HG03575 (cell line): ENCODE results near the gene ERICH2.

Experiments
- ATAC-seq: cut with Tn5 transposase; IDR thresholded peaks from one replicate; pipeline ENCODE4 v1.9.1; 2021; ENCODE audit not compliant: unreplicated experiment, insufficient number of reproducible peaks, low FRiP score; ENCODE audit errors: extremely low read depth

The ERICH2 gene

GRCh38 chr2:170814533-170815230 lies 44.5 kb downstream of the ERICH2 start:
- ATAC-seq: no peak

GRCh38 chr2:170815311-170815710 lies 45.1 kb downstream of the ERICH2 start:
- no peak for ATAC-seq

GRCh38 chr2:170815746-170816503 lies 45.7 kb downstream of the ERICH2 start:
- no peak for ATAC-seq

GRCh38 chr2:170816504-170817092 lies 46.4 kb downstream of the ERICH2 start, which contains the start of gene GAD1:
Gene GAD1 (plus strand): TSS chr2:170816887. CDS start chr2:170818592, 1,705 bp downstream.
- no peak for ATAC-seq

GRCh38 chr2:170817093-170818035 lies 47.2 kb downstream of the ERICH2 start:
- ATAC-seq: no peak

GRCh38 chr2:170818036-170818751 lies 48.0 kb downstream of the ERICH2 start:
- ATAC-seq: no peak

GRCh38 chr2:170818752-170819470 lies 48.7 kb downstream of the ERICH2 start:
- no peak for ATAC-seq

- no peak for ATAC-seq
These were observed 49.8 kb downstream of the ERICH2 start for GRCh38 chr2:170819680-170820664.

GRCh38 chr2:170820757-170821530 lies 50.8 kb downstream of the ERICH2 start:
- ATAC-seq: no peak

GRCh38 chr2:170821531-170822289 lies 51.5 kb downstream of the ERICH2 start:
- ATAC-seq: no peak

GRCh38 chr2:170822290-170823087 lies 52.3 kb downstream of the ERICH2 start:
- no peak for ATAC-seq

- ATAC-seq: no peak
These were observed 53.1 kb downstream of the ERICH2 start for GRCh38 chr2:170823088-170823897.

- ATAC-seq: no peak
These were observed 53.7 kb downstream of the ERICH2 start for GRCh38 chr2:170823898-170824215.

GRCh38 chr2:170824526-170825015 lies 54.4 kb downstream of the ERICH2 start:
- no peak for ATAC-seq
